DOHH2 (cell line): ENCODE measurements around the gene SLC16A7.

ENCODE experiments used
- H3F3A ChIP-seq: fragments of 200-600 bp; sonication (generic), shearing (Covaris generic); 2 replicates; pipeline ENCODE4 v1.6.0; 2016; ENCODE audit warnings: antibody characterized with exemption, mild to moderate bottlenecking; ENCODE audit not compliant: control insufficient read depth, insufficient read depth
- H3K27ac ChIP-seq: fragments of 200-600 bp; sonication (generic); 2 replicates; pipeline ENCODE4 v1.5.1; 2014; ENCODE audit warnings: low read depth, mild to moderate bottlenecking, low read length, moderate library complexity
- H3K27me3 ChIP-seq: fragments of 200-600 bp; sonication (generic); 2 replicates; pipeline ENCODE4 v1.6.1; 2014; ENCODE audit warnings: mild to moderate bottlenecking, low read length, mixed read lengths; ENCODE audit not compliant: control insufficient read depth
- H3K36me3 ChIP-seq: fragments of 200-600 bp; sonication (generic); 2 replicates; pipeline ENCODE4 v1.6.1; 2014; ENCODE audit warnings: mild to moderate bottlenecking, low read length, moderate library complexity, mixed read lengths; ENCODE audit not compliant: control insufficient read depth
- H3K4me1 ChIP-seq: fragments of 200-600 bp; sonication (generic); 2 replicates; pipeline ENCODE4 v1.6.1; 2014; ENCODE audit warnings: mild to moderate bottlenecking, low read length, mixed read lengths; ENCODE audit not compliant: control insufficient read depth
- H3K4me2 ChIP-seq: fragments of 200-600 bp; sonication (generic); 2 replicates; pipeline ENCODE4 v1.6.0; 2014; ENCODE audit warnings: mild to moderate bottlenecking, low read length, moderate library complexity
- H3K4me3 ChIP-seq: fragments of 200-600 bp; sonication (generic); 2 replicates; pipeline ENCODE4 v1.5.1; 2014; ENCODE audit warnings: mild to moderate bottlenecking, low read length, mixed read lengths
- H3K79me2 ChIP-seq: fragments of 200-600 bp; sonication (generic); 2 replicates; pipeline ENCODE4 v1.6.1; 2014; ENCODE audit warnings: mild to moderate bottlenecking, low read length, mixed read lengths; ENCODE audit not compliant: control insufficient read depth
- H3K9me2 ChIP-seq: fragments of 200-600 bp; sonication (generic); replicated peaks from 2 replicates; pipeline ENCODE4 v1.6.1; 2014; ENCODE audit warnings: mild to moderate bottlenecking, low read length, mixed read lengths; ENCODE audit not compliant: control insufficient read depth
- H3K9me3 ChIP-seq: fragments of 200-600 bp; sonication (generic); 2 replicates; pipeline ENCODE4 v1.6.1; 2014; ENCODE audit warnings: antibody characterized with exemption, low read length, mixed read lengths; ENCODE audit not compliant: control insufficient read depth, insufficient read depth
- H4K20me1 ChIP-seq: fragments of 200-600 bp; sonication (generic); 2 replicates; pipeline ENCODE4 v1.6.0; 2014; ENCODE audit warnings: low read depth, mild to moderate bottlenecking, antibody characterized with exemption, low read length, moderate library complexity; ENCODE audit not compliant: control insufficient read depth, insufficient read depth
- CTCF ChIP-seq: fragments of 200-600 bp; sonication (generic); IDR thresholded peaks from one replicate; pipeline ENCODE4 v1.5.1; 2014; ENCODE audit warnings: antibody characterized with exemption, mild to moderate bottlenecking, low read depth, low read length; ENCODE audit not compliant: poor library complexity, severe bottlenecking
- EZH2phosphoT487 ChIP-seq: fragments of 200-600 bp; sonication (generic); IDR thresholded peaks from 2 replicates; pipeline ENCODE4 v1.6.1; 2017; ENCODE audit warnings: borderline replicate concordance, mild to moderate bottlenecking, antibody characterized with exemption, low read length, moderate library complexity, mixed read lengths

The SLC16A7 gene

GRCh38 chr12:59710004-59710628 lies 114.3 kb downstream of the SLC16A7 start:
- Histone ChIP-seq H3K27me3 (no peaks in the 10 kb centered on the region), H4K20me1 (no peaks in the 10 kb centered on the region), H3K4me2 (no peak overlapping the region), H3K27ac (no peak overlapping the region), H3K4me3 (no peak overlapping the region), H3F3A (no peaks in the 10 kb centered on the region), H3K4me1 (no peaks in the 10 kb centered on the region), H3K9me2 (no peaks in the 10 kb centered on the region), H3K79me2 (no peaks in the 10 kb centered on the region), H3K9me3 (no peaks in the 10 kb centered on the region), H3K36me3 (peaks cover 35% of the 10 kb centered on the region)
- TF ChIP-seq EZH2phosphoT487 = no peak
- no peak for TF ChIP-seq CTCF

GRCh38 chr12:59710964-59711363 lies 115.1 kb downstream of the SLC16A7 start:
- Histone ChIP-seq H3K9me3 (no peaks in the 10 kb centered on the region), H4K20me1 (no peaks in the 10 kb centered on the region), H3K4me2 (no peak overlapping the region), H3K79me2 (no peaks in the 10 kb centered on the region), H3K27me3 (no peaks in the 10 kb centered on the region), H3K9me2 (no peaks in the 10 kb centered on the region), H3K4me3 (no peak overlapping the region), H3K27ac (no peak overlapping the region), H3K4me1 (no peaks in the 10 kb centered on the region), H3K36me3 (peaks cover 32% of the 10 kb centered on the region), H3F3A (no peaks in the 10 kb centered on the region)
- TF ChIP-seq EZH2phosphoT487 (no peak), CTCF (no peak)

GRCh38 chr12:59715434-59715833 lies 119.6 kb downstream of the SLC16A7 start:
- Histone ChIP-seq H3K27ac (no peak overlapping the region), H3K4me3 (no peak overlapping the region), H4K20me1 (no peaks in the 10 kb centered on the region), H3K9me2 (no peaks in the 10 kb centered on the region), H3F3A (no peaks in the 10 kb centered on the region), H3K36me3 (peaks cover 10% of the 10 kb centered on the region), H3K9me3 (no peaks in the 10 kb centered on the region), H3K27me3 (no peaks in the 10 kb centered on the region), H3K4me2 (no peak overlapping the region), H3K79me2 (no peaks in the 10 kb centered on the region), H3K4me1 (no peaks in the 10 kb centered on the region)
- no peak for TF ChIP-seq CTCF
- TF ChIP-seq EZH2phosphoT487 = no peak

- Histone ChIP-seq H3K27ac (no peak overlapping the region), H3K36me3 (peaks cover 6% of the 10 kb centered on the region), H3K9me2 (no peaks in the 10 kb centered on the region), H3K4me2 (no peak overlapping the region), H3K79me2 (no peaks in the 10 kb centered on the region), H3F3A (no peaks in the 10 kb centered on the region), H3K27me3 (no peaks in the 10 kb centered on the region), H4K20me1 (no peaks in the 10 kb centered on the region), H3K4me1 (no peaks in the 10 kb centered on the region), H3K9me3 (no peaks in the 10 kb centered on the region), H3K4me3 (no peak overlapping the region)
- no peak for TF ChIP-seq CTCF
- TF ChIP-seq EZH2phosphoT487 = no peak
These were observed 120.2 kb downstream of the SLC16A7 start for GRCh38 chr12:59716043-59716442.
